Endometrium (tissue), 2 donors: ENCODE data around the gene TMEM101.
"Not testable (repeated sequence)": the region's sequence is repeated elsewhere in the genome, so short reads cannot be mapped to it uniquely, and the experiment has no call there.

Experiments
- FAIRE-seq: peaks from 2 replicates; lab custom pipeline; 2012; peaks lifted over from hg19 to GRCh38; lab: Jason Lieb, UNC
- donor health status: control.
- donor health status: control.

Gene TMEM101

DNA sequence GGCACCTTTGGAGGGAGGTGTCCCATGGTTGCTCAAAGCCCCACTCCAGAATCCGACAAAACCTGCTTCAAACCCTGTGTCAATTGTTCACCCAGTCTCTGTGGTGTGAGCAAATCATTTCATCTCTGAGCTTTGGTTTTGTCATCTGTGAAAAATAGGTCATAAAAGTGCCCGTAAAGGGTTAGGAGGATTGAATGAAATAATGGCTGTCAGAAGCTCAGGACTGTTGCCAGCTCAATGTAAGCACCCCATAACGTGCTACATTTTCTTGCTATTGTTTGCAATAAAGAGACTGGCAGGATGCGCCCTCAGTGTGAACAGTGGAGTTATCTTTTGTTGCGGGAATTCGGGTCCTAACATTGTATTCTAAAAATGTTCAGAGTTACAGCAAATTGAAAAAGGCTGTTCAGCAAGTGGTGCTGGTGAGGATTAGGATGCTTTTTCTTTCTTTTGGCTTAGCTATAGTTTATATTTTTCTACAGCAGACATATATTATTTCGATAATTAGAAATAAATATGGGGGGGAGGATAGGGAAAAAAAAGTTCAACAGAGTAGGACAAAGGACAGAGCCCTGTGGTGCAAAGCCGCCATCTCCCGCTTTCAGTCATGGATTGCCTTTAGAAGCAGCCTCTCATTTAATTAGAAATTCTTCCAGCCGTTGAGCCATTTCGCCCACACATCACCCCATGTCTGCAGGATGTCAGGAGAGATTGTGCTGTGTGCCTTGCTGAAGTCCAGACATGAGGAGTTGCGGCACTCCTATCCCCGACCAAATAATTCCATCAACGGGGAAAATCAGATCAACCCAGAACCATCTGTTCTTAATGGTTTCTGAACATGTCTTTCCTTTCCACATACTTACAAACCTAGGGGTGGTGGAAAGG lies 40.1 kb downstream of the TMEM101 start:
- FAIRE-seq = no peak

DNA sequence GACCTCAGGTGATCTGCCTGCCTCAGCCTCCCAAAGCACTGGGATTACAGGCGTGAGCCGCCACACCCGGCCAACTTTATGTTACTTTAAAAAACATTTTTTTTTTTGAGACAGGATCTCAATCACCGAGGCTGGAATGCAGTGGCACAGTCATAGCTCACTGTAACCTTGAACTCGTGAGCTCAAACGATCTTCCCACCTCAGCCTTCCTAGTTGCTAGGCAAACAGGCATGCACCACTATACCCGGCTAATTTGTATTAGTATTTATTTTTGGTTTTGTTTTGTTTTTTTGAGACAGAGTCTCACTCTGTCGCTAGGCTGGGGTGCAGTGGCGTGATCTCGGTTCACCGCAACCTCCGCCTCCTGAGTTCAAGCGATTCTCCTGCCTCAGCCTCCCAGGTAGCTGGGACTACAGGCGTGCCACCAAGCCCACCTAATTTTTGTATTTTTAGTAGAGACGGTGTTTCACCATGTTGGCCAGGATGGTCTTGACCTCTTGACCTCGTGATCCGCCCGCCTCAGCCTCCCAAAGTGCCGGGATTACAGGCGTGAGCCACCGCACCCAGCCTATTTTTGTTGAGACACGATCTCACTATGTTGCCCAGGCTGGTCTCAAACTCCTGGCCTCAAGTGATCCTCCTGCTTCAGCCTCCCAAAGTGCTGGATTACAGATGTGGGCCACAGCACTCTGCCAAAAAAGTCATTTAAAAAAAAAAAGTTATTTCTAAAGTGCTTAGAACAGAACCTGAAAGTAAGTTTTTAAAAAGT lies 42.1 kb downstream of the TMEM101 start:
- FAIRE-seq = not testable (repeated sequence)

DNA sequence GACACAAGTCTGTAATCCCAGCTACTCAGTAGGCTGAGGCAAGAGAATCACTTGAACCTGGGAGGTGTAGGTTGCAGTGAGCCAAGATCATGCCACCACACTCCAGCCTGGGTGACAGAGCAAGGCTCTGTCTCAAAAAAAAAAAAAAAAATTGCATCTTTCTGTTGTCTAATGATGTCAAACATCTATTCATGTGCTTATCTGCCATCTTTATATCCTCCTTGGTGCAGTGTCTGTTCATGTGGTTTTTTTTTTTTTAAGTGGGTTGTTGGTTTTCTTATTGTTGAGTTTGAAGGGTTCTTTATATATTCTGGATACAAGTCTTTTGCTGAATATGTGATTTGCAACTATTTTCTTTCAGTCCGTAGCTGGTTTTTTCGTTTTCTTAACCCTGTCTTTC lies 43.3 kb downstream of the TMEM101 start:
- FAIRE-seq = not testable (repeated sequence)

DNA sequence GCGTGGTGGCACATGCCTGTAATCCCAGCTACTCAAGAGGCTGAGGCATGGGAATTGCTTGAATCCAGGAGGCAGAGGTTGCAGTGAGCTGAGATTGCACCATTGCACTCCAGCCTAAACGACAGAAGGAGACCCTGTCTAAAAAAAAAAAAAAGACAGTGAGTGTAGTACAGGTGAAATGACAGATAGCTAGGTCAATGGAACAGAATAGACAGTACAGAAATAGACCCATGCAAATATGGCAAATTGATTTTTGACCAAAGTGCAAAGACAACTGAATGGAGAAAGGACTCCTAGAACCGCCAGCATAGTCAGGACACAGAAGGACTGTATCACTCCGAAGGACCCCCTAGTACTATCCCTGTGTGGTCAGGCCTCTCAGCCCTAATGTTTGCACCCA lies 44.4 kb downstream of the TMEM101 start:
- no peak for FAIRE-seq

DNA sequence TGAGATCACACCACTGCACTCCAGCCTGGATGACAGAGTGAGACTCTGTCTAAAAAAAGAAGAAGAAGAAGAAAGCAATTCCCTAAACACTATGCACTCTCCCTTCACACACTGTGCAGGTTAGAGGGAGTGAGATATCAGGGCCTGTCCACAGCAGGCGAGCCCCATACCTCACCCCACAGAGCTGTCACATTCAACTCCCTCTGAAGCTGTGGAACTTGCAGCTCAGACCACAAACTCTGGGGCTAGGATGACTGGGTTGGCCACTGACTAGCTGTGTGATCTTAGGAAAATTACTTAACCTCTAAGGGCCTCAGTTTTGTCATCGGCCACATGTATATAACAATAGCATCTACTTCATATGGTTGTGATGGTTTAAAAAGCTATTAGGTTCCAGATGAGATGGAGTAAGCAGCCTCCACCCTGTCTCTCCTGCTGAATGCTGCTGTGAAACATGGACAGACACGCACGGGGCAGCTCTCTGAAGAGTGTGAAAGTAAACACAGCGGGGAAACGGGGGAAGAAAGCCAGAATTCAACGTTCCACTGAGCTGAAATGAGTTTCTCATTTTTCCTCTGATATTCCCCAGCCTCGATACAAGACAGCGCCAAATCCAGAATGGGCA lies 47.4 kb downstream of the TMEM101 start:
- no peak for FAIRE-seq

DNA sequence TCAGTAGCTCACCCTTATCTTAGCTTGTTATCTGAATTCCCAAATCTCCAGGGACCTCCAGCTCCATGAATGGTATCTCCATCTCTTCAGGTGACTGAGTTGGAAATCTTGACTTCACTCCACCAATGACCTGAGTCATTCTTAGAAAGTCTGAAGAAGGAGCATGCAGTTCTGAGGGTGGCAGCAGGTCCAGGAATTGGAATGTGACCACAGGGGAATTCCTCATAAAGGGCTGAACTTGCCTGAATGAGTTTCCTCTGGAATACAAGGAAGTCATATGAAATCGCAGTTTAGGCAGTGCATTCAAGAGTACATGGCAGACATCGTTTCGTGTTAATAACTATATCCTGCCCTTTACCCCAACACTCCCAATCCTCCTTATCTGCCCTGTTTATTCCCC lies 48.5 kb downstream of the TMEM101 start:
- no peak for FAIRE-seq

DNA sequence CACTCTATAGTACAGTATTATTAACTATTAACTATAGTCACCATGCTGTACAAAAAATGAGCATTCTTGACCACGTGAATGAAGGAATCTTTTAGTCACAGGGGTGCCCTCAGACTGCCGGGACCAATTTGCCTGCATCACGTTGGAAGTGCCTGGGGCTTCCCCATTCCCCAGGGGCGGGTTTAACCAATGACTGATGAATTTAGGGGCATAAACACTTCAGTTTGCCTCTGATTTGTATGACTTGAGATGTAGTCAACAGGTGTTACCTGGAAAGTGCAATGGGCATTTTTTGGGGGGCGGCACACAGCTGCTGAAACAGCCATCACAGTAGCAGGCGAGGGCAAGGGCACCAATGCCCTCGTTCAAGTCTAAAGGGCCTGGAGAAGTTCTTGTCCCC lies 52.3 kb downstream of the TMEM101 start:
- FAIRE-seq = no peak

DNA sequence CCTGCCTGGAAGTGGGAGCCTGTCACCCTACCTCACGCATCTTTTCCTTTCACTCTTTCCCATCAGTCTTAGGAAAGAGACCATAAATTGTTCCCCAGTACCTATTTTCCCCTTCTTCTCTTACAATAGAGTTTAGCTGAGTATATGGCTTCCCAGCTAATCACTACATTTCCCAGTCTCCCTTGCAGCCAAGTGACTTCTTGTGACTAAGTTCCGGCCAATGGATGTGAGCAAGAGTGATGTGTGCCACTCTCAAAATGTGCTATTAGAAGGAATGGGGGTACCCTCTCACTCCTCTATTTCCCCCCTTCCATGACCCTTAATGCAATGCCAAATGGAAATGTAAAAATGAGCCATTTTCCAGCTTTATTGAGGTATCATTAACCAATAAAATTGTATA lies 52.8 kb downstream of the TMEM101 start:
- FAIRE-seq = no peak

DNA sequence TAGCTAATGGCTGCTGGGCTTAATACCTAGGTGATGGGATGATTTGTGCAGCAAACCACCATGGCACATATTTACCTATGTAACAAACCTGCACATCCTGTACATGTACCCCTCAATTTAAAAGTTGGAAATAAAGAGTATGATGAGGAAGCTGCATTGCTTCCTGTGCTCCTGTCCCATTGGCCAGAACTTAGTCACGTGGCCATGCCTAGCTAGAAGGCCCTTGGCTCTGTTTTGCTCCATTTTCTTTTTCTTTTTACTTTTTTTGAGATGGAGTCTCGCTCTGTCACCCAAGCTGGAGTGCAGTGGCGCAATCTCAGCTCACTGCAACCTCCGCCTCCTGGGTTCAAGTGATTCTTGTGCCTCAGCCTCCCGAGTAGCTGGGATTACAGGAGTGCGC lies 53.5 kb downstream of the TMEM101 start:
- not testable (repeated sequence) for FAIRE-seq
